ENCODE results near the gene TCHH.

The TCHH gene

DNA sequence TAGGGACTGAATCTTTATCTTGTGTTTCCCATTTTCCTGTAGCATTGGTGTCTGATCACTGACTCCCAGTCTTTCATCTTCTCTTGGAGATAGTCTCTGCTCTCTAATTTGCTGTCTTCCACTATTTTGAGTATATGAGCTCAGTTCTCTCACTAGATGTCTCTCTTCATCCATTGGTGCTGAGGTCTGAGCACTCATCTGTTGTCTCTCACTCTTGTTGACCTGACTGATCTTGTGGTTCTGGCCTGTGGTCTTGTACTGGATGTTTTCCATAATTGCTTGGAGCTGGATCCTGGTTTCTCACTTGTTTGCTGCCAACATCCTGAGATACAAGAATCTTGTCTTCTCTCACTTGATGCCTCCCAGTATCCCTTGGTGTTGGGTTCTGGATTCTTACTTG, 53.3 kb downstream of the TCHH start:
- no peak for DNase-seq
